ENCODE results near the gene TRIM5. TPM values are rescaled to one million over a fixed set of nuclear protein-coding genes. Genes with fewer than 3 reads are reported as not detected.

The TRIM5 gene
- total RNA-seq, 4 donors from 2014 or later = 12.3 to 21.7 (median 16.8) TPM

- Histone ChIP-seq H3K4me1 (no peaks in the 10 kb centered on the region), H3K27me3 (no peaks in the 10 kb centered on the region), H3K36me3 (peaks cover 12% of the 10 kb centered on the region), H3K9me3 (no peaks in the 10 kb centered on the region), H3K4me3 (no peak overlapping the region), H3K27ac (no peak overlapping the region)
- no peak for DNase-seq (ENCODE audit: low spot score in 2 of 2)
- no peak for TF ChIP-seq POLR2A (IDR thresholded peaks at IDR 0.05)
- TF ChIP-seq CTCF (IDR thresholded peaks at IDR 0.05) = no peak
- TF ChIP-seq EP300 (IDR thresholded peaks at IDR 0.05) = no peak
- no peak for TF ChIP-seq POLR2AphosphoS5 (IDR thresholded peaks at IDR 0.05)
- whole genome bisulfite sequencing = 77% methylated on average over 5 of the region's 5 CpGs
Observed at GRCh38 chr11:5713695-5714094, 28.8 kb upstream of the TRIM5 start.

GRCh38 chr11:5712507-5712906 lies 27.6 kb upstream of the TRIM5 start:
- Histone ChIP-seq H3K36me3 (peaks cover 24% of the 10 kb centered on the region), H3K4me3 (no peak overlapping the region), H3K27ac (no peak overlapping the region), H3K9me3 (no peaks in the 10 kb centered on the region), H3K27me3 (no peaks in the 10 kb centered on the region), H3K4me1 (no peaks in the 10 kb centered on the region)
- TF ChIP-seq CTCF (IDR thresholded peaks at IDR 0.05) (peak in 1 of 2 donors; percentile 23), POLR2AphosphoS5 (IDR thresholded peaks at IDR 0.05) (no peak)
- no peak for DNase-seq (ENCODE audit: low spot score in 2 of 2)
- 65% methylated on average over 1 of the region's 1 CpG for WGBS

- H3K27me3 ChIP-seq = no peaks in the 10 kb centered on the region
- no peak for TF ChIP-seq POLR2AphosphoS5 (IDR thresholded peaks at IDR 0.05)
- no peak for TF ChIP-seq EP300 (IDR thresholded peaks at IDR 0.05)
- no peak for TF ChIP-seq CTCF (IDR thresholded peaks at IDR 0.05)
- no peak for TF ChIP-seq POLR2A (IDR thresholded peaks at IDR 0.05)
- no peaks in the 10 kb centered on the region for H3K4me1 ChIP-seq
- no peak overlapping the region for H3K4me3 ChIP-seq
- 96% methylated on average over 4 of the region's 4 CpGs for WGBS
- DNase-seq (ENCODE audit: low spot score in 2 of 2) = no peak
- H3K9me3 ChIP-seq = no peaks in the 10 kb centered on the region
- H3K36me3 ChIP-seq = peaks cover 45% of the 10 kb centered on the region
- no peak overlapping the region for H3K27ac ChIP-seq
Observed at GRCh38 chr11:5705688-5706087, 20.8 kb upstream of the TRIM5 start.

GRCh38 chr11:5703741-5704536 lies 19.1 kb upstream of the TRIM5 start:
- TF ChIP-seq EP300 (IDR thresholded peaks at IDR 0.05) = no peak
- TF ChIP-seq CTCF (IDR thresholded peaks at IDR 0.05) = no peak
- TF ChIP-seq POLR2A (IDR thresholded peaks at IDR 0.05) = no peak
- no peak for TF ChIP-seq POLR2AphosphoS5 (IDR thresholded peaks at IDR 0.05)
- no peak for DNase-seq (ENCODE audit: low spot score in 2 of 2)
- no peaks in the 10 kb centered on the region for H3K27me3 ChIP-seq
- H3K4me3 ChIP-seq = no peak overlapping the region
- peaks cover 35% of the 10 kb centered on the region for H3K36me3 ChIP-seq
- no peaks in the 10 kb centered on the region for H3K9me3 ChIP-seq
- no peaks in the 10 kb centered on the region for H3K4me1 ChIP-seq
- H3K27ac ChIP-seq = no peak overlapping the region
- 95% methylated on average over 2 of the region's 2 CpGs for WGBS

GRCh38 chr11:5701055-5701577 lies 16.2 kb upstream of the TRIM5 start:
- no peak for TF ChIP-seq POLR2AphosphoS5 (IDR thresholded peaks at IDR 0.05)
- no peak for TF ChIP-seq POLR2A (IDR thresholded peaks at IDR 0.05)
- no peak for TF ChIP-seq EP300 (IDR thresholded peaks at IDR 0.05)
- TF ChIP-seq CTCF (IDR thresholded peaks at IDR 0.05) = no peak
- Histone ChIP-seq H3K27ac (no peak overlapping the region), H3K9me3 (no peaks in the 10 kb centered on the region), H3K27me3 (no peaks in the 10 kb centered on the region), H3K4me3 (no peak overlapping the region), H3K4me1 (no peaks in the 10 kb centered on the region), H3K36me3 (peaks cover 37% of the 10 kb centered on the region)
- 63% methylated on average over 3 of the region's 3 CpGs for WGBS
- no peak for DNase-seq (ENCODE audit: low spot score in 2 of 2)
